Lower leg skin (tissue), 4 donors: ENCODE data around the gene LRFN3. TPM values are rescaled to one million over a fixed set of nuclear protein-coding genes. Genes with fewer than 3 reads are reported as not detected.
"Not testable (repeated sequence)": the region's sequence is repeated elsewhere in the genome, so short reads cannot be mapped to it uniquely, and the experiment has no call there.

Experiments used
- DNase-seq, 2 donors: peaks; one replicate each; pipeline ENCODE4 v3.0.0-alpha.2; 2019; ENCODE audit warnings: low spot score in 2 of 2
- H3K4me3 ChIP-seq: fragments of 200-600 bp; sonication (generic); 2 replicates; pipeline ENCODE4 v1.5.1; 2017; ENCODE audit warnings: mild to moderate bottlenecking, low read depth; ENCODE audit not compliant: poor library complexity, severe bottlenecking
- POLR2A ChIP-seq, 2 donors: fragments of 450-650 bp; IDR thresholded peaks; one replicate each; pipeline ENCODE4 v1.6.1; 2016 to 2017; ENCODE audit warnings: antibody characterized with exemption in 2 of 2, mild to moderate bottlenecking in 1 of 2, moderate library complexity in 1 of 2
- WGBS, 2 donors: methylation state at CpG; one replicate each; pipeline ENCODE4 v1.1.5; 2018; 5-methylcytosine and 5-hydroxymethylcytosine counted together
- intact Hi-C: fragments of 100-400 bp; cut with DNase I; formaldehyde crosslinking; loops from one replicate; pipeline ENCODE4 v1.15.0; 2023; ENCODE audit warnings: low total_unique reads
- total RNA-seq, 4 donors: library from RNA; depleted of rRNA; stranded (reverse); fragments of >200 nt; gene quantifications; one replicate each; pipeline ENCODE4 v1.1.0, GENCODE V29; 2016
- TF ChIP-seq, protein P1 (sequence below), 3 donors: fragments of 450-650 bp; IDR thresholded peaks; one replicate each; pipeline ENCODE4 v1.5.1; 2016; ENCODE audit warnings: antibody characterized with exemption in 3 of 3, mild to moderate bottlenecking in 3 of 3, moderate library complexity in 2 of 3

Gene LRFN3
- total RNA-seq, 4 donors from 2014 or later, result 6.8 to 17.9 (median 11.4) TPM

DNA sequence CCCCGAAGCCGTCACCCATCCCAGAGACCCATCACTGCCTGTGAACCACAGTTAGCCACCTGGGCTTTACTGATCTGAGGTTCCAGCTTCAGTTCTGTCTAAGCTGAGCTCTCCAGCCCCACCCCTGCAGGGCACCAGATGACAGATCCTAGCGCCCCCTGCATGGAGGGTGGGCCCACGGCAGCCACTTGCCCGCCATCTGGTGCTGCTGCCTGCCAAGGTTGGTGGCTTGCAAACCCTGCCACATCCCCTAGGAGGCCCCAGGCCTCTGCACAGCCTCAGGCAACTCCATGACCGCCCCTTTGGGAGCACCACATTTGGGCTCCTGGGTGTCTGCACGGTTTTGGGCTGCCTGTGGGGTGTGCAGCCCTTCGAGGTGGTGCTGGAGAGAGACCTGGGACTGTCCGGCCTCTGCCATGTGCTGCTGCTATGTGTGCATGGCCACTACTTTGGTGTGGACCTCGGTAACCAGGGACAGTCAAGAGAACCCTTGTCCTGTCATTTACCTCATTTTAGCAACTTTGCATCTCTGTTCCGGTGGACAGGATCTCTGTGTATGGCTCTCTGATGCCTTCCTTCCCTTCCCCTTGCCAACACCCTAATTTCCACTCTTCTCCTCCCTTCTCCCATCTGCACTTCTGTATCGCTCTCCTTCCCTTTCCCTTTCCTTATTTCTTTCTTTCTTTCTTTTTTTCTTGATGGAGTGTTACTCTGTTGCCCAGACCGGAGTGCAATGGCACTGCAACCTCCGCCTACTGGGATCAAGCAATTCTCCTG lies 41.5 kb downstream of the LRFN3 start:
- no peak for DNase-seq
- 48 to 52% methylated on average over 13 to 14 of the region's 14 CpGs for WGBS, 2 donors
- no peak overlapping the region for H3K4me3 ChIP-seq
- TF ChIP-seq, protein P1, sequence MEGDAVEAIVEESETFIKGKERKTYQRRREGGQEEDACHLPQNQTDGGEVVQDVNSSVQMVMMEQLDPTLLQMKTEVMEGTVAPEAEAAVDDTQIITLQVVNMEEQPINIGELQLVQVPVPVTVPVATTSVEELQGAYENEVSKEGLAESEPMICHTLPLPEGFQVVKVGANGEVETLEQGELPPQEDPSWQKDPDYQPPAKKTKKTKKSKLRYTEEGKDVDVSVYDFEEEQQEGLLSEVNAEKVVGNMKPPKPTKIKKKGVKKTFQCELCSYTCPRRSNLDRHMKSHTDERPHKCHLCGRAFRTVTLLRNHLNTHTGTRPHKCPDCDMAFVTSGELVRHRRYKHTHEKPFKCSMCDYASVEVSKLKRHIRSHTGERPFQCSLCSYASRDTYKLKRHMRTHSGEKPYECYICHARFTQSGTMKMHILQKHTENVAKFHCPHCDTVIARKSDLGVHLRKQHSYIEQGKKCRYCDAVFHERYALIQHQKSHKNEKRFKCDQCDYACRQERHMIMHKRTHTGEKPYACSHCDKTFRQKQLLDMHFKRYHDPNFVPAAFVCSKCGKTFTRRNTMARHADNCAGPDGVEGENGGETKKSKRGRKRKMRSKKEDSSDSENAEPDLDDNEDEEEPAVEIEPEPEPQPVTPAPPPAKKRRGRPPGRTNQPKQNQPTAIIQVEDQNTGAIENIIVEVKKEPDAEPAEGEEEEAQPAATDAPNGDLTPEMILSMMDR (IDR thresholded peaks at IDR 0.05), result no peak
- TF ChIP-seq POLR2A (IDR thresholded peaks at IDR 0.05), result no peak
- intact Hi-C loops, result no loop called here

DNA sequence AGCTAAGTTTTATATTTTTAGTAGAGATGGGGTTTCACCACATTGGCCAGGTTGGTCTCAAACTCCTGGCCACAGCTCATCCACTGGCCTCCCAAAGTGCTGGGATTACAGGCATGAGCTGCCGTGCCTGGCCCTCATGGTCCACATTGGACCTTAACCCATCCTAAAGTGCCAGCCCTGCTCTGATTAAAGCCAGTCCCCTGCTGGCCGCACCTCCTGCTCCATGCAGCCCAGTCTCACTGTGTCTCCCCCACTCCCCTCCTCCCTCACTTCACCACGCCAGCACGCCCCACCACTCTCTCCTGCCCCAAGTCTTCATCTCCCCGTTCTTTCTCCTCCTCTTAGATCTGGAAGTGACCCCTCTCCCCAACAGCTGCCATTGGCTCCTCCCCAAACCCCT lies 42.1 kb downstream of the LRFN3 start:
- intact Hi-C loops, result no loop called here

DNA sequence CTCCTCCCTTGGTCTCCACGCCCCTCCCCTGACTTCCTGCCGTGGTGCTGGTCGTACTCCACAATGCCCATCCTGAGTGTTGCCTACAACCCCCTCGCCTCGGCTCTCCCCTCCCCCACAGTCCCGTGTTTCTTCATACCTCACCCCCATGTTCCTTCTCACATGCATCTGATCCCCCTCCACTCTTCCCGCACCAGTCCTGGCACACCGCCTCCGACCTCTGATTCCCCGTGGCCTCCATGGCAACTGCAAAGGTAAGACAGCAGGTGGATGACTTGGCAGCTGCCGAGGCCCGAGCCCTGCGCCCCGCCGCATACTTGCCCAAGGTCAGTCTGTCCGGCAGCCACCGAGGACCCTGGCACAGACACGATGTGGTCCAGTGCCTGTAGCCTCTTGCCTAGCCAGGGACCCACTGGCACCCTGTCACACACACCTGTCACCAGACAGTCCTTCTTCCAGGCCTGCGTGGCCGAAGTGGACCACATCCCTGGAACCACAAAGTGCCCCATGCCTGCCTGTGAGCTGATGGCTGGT lies 42.7 kb downstream of the LRFN3 start:
- WGBS, 2 donors, result 55 to 76% methylated on average over 15 to 20 of the region's 20 CpGs
- intact Hi-C loops, result no loop called here
- TF ChIP-seq, protein P1 (IDR thresholded peaks at IDR 0.05), result no peak
- TF ChIP-seq POLR2A (IDR thresholded peaks at IDR 0.05), result no peak
- no peak overlapping the region for H3K4me3 ChIP-seq
- DNase-seq, result no peak

More for the DNA sequence above, 42.1 kb downstream of the LRFN3 start:
- no peak for TF ChIP-seq POLR2A (IDR thresholded peaks at IDR 0.05)
- TF ChIP-seq, protein P1 (IDR thresholded peaks at IDR 0.05), result no peak
- no peak overlapping the region for H3K4me3 ChIP-seq
- no peak for DNase-seq
- 43% methylated on average over 5 of the region's 5 CpGs for WGBS, 2 donors

DNA sequence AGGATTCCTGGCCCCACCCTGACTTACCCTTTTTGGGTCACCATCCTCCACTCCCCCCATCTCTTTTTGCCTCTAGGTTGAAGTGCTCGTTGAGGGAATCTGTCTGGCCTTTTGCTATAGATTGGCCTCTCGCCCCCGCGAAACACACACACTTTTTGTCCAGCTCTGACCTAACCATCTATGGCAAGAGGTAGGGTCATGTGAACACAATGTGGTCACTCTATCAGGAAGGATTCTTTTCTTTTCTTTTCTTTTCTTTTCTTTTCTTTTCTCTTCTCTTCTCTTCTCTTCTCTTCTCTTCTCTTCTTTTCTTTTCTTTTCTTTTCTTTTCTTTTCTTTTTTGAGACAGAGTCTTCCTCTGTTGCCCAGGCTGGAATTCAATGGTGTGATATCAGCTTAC lies 44.8 kb downstream of the LRFN3 start:
- WGBS, 2 donors, result 79 to 89% methylated on average over 4 of the region's 4 CpGs

DNA sequence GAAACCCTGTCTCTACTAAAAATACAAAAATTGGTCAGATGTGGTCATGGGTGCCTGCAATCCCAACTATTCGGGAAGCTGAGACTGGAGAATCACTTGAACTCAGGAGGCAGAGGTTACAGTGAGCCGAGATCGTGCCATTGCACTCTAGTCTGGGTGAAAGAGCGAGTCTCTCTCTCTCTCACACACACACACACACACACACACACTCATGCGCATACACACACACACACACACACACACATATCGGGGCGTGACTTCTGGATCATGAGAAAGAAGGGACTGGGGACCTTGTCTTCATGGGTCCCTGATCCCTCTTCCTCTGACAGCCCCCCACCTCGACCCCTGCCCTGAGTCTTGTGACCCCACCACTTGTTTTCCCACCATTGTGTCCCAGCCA lies 47.0 kb downstream of the LRFN3 start:
- H3K4me3 ChIP-seq, result no peak overlapping the region
- WGBS, 2 donors, result 79 to 83% methylated on average over 8 of the region's 8 CpGs
- intact Hi-C loops, result no loop called here
- no peak for DNase-seq
- no peak for TF ChIP-seq POLR2A (IDR thresholded peaks at IDR 0.05)
- TF ChIP-seq, protein P1 (IDR thresholded peaks at IDR 0.05), result no peak

More for the DNA sequence above, 44.8 kb downstream of the LRFN3 start:
- intact Hi-C loops, H3K4me3 ChIP-seq, DNase-seq: not testable (repeated sequence)

DNA sequence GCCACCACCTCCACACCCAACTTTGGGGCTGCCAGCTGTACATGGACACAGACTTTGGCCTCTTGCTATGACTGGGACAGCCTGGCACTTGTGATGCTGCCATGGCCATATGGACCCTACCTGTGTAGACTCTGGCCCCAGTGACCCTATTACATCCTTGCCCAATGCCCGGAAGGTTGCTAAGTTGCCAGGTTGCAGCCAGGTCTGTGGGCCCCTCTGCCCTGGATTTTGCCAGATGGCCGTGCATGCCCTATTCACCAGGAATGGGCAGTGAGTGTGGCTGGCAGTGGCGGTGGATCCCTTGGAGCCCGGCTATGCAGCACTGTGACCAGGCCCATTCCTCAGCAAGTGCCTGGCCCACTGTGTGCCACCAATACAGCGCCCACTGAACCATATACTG lies 49.9 kb downstream of the LRFN3 start:
- TF ChIP-seq, protein P1 (IDR thresholded peaks at IDR 0.05), result no peak
- no peak for TF ChIP-seq POLR2A (IDR thresholded peaks at IDR 0.05)
- 85 to 100% methylated on average over 1 to 5 of the region's 5 CpGs for WGBS, 2 donors
- intact Hi-C loops, result no loop called here
- no peak for DNase-seq
- no peak overlapping the region for H3K4me3 ChIP-seq
